GM03348 (cell line): ENCODE results near the gene DNAH11.
"Not testable (repeated sequence)": the region's sequence is repeated elsewhere in the genome, so short reads cannot be mapped to it uniquely, and the experiment has no call there.

Experiments used
- DNase-seq: peaks from one replicate; pipeline ENCODE4 v3.0.0; 2012; ENCODE audit warnings: low spot score

The DNAH11 gene

GRCh38 chr7:21708096-21708495, 165.3 kb downstream of the DNAH11 start:
- no peak for DNase-seq

DNA sequence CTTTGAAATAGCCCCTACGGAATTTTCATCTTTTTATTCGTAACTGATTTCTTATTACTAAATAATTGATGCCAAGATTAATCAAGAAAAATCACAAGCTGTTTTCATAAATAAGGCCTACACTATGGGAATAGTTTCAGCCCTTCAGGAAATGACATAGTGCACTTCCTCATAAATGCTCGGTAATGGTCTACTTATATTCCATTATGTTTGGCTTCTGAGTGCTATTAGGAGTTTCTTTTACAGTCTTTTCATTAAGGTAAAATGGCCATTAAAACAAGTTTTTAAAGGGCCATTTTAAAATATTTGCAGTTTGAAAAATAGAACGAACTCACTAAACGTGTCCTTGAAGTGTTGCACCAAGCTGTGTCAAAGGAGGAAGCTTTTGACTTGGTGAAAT, 174.5 kb downstream of the DNAH11 start:
- DNase-seq: no peak

DNA sequence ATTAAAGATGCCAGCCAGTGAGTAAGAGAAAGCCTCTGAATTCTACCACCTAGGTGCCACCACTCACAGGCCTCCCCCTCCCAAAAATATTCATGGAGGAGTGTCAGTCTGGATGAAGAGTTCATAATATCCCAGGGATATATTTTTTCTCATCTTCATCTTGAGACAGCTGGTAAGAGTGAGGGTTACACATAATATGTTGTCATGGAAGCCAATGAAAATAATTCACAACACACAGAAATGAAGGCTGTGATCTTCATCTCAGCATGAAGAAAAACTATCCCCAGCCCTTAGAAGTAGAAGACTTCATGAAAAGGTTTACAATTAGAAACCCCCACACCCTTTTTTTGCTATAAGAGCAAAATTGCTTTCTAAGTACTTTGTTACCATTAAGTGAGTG, 175.6 kb downstream of the DNAH11 start:
- DNase-seq: no peak

- no peak for DNase-seq
Measured at GRCh38 chr7:21719846-21720245, 177.0 kb downstream of the DNAH11 start.

GRCh38 chr7:21722371-21722770, 179.5 kb downstream of the DNAH11 start:
- no peak for DNase-seq

DNA sequence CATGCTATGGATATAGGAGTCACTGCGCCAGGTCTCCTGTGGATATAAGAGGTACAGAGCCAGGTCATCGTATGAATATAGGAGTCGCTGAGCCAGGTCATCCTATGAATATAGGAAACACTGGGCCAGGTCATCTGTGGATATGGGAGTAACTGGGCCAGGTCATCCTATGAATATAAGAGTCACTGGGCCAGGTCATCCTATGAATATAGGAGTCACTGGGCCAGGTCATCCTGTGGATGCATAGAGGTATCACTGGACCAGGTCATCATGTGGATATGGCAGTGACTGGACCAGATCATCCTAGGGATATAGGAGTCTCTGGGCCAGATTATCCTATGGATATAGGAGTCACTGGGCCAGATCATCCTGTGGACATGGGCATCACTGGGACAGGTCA, 181.7 kb downstream of the DNAH11 start:
- no peak for DNase-seq

- no peak for DNase-seq
Measured at GRCh38 chr7:21730399-21730798, 187.6 kb downstream of the DNAH11 start.

DNA sequence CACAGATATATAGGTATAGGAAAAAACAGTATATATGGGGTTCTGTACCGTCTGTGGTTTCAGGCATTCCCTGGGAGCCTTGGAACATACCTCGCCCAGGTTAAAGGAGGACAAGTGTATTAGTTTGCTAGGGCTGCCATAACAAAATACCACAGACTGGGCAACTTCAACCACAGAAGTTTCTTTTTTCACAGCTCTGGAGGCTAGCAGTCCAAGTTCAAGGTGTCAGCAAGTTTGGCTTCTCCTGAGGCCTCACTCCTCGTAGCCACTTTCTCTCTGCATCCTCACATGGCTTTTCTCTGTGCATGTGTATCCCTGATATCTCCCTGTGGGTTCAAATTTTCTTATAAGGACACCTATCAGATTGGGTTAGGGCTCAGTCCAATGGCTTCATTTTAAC, 189.1 kb downstream of the DNAH11 start:
- no peak for DNase-seq

DNA sequence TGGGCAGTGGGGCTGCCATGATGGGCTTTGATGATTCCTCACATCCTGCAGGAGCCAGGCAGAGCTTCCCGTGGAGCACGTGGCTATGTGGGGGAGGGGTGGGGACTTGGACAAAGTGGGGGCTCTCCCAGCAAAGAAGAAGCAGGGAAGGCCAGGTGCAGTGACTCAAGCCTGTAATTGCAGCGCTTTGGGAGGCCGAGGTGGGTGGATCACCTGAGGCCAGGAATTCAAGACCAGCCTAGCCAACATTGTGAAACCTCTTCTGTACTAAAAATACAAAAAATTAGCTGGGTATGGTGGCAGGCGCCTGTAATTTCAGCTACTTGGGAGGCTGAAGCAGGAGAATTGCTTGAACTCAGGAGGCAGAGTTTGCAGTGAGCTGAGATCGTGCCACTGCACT, 190.1 kb downstream of the DNAH11 start:
- not testable (repeated sequence) for DNase-seq

DNA sequence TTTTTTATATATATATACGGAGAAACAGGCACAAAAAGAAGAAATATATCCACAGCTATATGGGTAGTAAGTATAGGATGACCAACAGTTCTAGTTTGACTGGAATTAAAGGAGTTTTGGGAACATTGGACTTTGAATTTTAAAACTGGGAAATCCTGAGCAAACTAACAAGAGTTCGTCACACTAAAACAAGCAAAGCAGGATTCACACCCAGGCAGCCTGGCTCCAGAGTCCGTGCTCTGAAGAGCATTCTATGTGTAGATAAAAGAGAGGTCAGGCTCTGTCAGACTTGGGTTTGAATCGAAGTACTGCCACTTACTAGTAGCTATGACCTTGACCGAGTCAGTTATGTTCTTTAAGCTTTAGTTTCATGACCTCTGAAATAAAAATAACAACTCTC, 191.0 kb downstream of the DNAH11 start:
- no peak for DNase-seq

GRCh38 chr7:21743493-21743892, 200.7 kb downstream of the DNAH11 start:
- DNase-seq: no peak

GRCh38 chr7:21746949-21747348, 204.1 kb downstream of the DNAH11 start:
- no peak for DNase-seq

GRCh38 chr7:21747806-21748205, 205.0 kb downstream of the DNAH11 start:
- DNase-seq: no peak

DNA sequence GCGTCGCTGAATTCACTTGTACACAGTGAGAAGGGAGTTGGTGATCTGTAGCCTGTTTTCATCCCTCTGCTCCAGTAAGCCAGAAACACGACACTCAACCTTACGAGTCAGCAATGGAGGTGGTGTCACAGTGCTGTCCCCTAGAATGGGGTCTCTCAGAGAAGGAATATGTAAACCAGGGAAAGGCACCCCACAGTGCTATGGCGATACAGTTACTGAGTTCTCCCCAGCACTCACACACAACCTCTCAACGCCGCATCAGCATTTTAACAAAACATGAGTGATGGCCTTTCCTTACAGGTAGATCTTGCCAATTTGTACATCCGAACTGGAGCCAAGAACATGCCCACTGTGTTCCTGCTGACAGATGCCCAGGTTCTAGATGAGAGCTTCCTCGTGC, 206.5 kb downstream of the DNAH11 start:
- DNase-seq: no peak

GRCh38 chr7:21753071-21753470, 210.2 kb downstream of the DNAH11 start:
- no peak for DNase-seq

GRCh38 chr7:21754963-21755362, 212.1 kb downstream of the DNAH11 start:
- no peak for DNase-seq

- DNase-seq: no peak
Measured at GRCh38 chr7:21757537-21758282, 214.9 kb downstream of the DNAH11 start.

DNA sequence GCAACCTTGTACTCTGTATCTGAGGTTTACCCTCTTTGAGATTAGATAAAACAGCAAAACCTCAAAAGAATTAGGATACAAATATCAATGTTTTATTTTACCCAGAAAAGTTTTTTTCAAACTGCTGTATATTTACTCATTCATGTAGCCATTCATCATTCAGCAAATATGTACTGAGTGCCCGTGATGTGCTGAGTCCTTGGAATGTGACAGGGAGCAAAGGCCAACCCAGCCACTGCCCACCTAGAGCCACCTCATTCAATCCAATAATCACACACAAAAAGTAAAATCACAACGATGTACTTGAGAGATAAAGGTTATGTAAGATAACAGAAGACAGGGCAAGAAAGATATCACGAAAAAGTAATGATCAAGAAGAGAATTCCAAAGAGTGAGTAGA, 215.4 kb downstream of the DNAH11 start:
- DNase-seq: no peak

DNA sequence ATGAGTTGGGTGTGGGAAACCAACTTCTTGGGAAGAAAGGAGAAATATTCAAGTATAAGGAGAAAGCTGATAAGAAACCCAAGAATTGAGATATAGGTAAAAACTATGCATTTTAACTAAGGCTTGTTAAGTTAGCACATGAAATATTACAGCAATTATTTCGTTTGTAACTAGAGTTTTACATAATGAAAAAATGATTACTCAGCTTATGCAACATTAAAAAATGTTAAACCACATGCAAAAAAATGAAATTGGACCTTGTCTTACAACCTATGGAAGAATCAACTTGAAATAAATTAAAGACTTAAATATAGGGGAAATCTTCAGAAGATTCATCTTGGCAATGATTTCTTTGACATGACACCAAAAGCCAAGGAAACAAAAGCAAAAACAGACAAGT, 219.6 kb downstream of the DNAH11 start:
- DNase-seq: no peak

DNA sequence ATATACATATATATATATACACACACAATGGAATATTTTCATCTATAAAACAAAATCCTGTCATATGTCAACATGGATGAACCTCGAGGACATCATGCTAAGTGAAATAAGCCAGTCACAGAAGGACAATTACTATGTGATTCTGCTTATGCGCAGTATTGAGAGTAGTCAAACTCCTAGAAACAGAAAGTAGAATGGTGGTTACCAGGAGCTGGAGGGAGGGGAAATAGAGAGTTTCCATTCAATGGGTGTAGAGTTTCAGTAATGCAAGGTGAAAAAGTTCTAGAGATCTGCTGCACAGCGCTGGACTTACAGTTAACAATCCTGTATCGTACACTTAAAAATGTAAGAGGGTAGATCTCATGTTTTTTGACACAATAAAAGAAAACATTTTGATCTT, 221.0 kb downstream of the DNAH11 start:
- no peak for DNase-seq

DNA sequence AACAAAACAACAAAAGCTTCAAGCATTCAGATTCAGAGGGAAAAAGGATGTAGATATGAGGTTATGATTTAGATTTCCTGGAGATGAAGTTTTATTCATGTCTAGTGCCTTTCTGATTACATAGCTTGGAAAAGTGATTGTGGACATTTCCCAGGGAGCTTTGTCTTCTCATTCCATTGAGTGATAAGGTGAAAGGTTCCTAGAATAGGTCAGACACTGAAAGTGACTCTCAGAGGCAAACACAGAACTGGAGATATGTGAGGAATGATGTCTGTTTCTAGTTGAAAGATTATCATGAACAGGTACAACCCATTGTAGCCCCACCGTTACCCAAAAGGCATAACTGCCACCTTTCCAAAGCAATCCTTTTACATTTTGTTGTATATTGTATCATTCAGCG, 223.4 kb downstream of the DNAH11 start:
- no peak for DNase-seq

DNA sequence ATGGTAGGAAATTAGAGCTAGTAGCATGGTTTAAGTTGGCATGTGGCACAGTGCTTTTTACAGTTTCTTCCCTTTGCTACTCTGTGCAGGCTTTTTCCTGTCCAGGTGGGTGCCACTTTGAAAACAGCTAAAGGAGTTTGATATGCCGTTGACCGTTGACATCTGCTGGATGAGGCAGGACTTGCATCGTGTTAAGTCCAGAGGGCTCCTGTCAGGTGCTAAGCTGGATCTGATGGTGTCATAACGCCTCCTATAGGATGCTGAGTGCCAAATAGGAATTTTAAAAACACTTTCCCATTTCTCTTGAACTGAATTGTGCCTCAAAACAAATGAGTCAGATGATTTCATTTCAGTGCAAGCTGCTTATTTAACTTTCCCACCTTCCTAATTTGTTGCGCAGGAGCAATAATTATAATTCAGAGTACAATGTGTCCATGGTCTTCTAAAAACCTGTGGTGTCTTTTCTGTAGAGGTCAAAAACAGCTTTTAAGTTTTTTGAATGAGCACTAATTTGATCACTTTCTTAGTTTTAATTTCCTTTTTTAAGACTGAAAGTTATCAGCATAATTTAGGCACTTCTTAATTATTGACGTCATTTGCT, 224.6 kb downstream of the DNAH11 start:
- peak; percentile 9 for DNase-seq

GRCh38 chr7:21768279-21768678, 225.4 kb downstream of the DNAH11 start:
- DNase-seq: no peak

DNA sequence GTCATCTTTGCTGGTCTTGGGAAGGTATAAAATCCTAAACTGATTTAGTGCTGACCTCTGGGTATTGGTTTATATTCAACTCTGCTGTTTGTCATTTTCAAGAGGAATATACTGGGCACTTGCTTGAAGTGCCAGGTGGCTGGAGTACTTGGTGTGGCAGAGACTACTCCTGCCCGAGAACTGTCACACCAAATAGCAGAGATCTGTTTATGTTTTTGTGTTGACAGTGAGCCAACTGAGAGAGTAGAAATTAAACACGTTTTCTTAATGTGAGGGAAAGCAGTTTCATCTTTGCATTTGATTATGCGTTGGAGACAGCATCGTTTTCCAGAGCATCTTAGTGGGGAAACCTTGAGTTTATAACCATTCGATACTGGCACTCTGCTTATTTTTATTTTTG, 228.4 kb downstream of the DNAH11 start:
- no peak for DNase-seq
